H1 (cell line): ENCODE measurements around the gene PPP1R14C.

Experiments used
- BACH1 ChIP-seq: IDR thresholded peaks from 2 replicates; pipeline ENCODE4 v1.6.1; 2012; ENCODE audit warnings: low read length, improper control_type of control experiment
- CBX5 ChIP-seq: fragments of 300-800, 300-1000 bp; sonication (generic); IDR thresholded peaks from 2 replicates; pipeline ENCODE4 v1.7.1; 2016; ENCODE audit warnings: antibody characterized with exemption, low read length, low read depth
- CTCF ChIP-seq, 3 experiments: IDR thresholded peaks; 1 replicate in 2 of 3; 2 replicates in 1 of 3; pipeline versions ENCODE4 v1.5.1 to v1.6.1; 2011; ENCODE audit warnings: low read length in 3 of 3, mild to moderate bottlenecking in 3 of 3, inconsistent platforms in 2 of 3, low read depth in 1 of 3, moderate library complexity in 1 of 3; ENCODE audit not compliant: insufficient read depth in 1 of 3; ENCODE audit errors: control extremely low read depth in 1 of 3
- E2F6 ChIP-seq: IDR thresholded peaks from 2 replicates; pipeline ENCODE4 v1.6.1; 2012; ENCODE audit warnings: inconsistent platforms
- EP300 ChIP-seq, 2 experiments: IDR thresholded peaks; 1 replicate in 1 of 2; 2 replicates in 1 of 2; pipeline ENCODE4 v1.6.1; 2011 to 2012; ENCODE audit warnings: low read depth in 2 of 2, low read length in 2 of 2, mild to moderate bottlenecking in 2 of 2, borderline replicate concordance in 1 of 2, inconsistent platforms in 1 of 2, moderate library complexity in 1 of 2
- KDM1A ChIP-seq: fragments of 200-600, 300-600 bp; sonication (generic); IDR thresholded peaks from 2 replicates; pipeline ENCODE4 v1.7.1; 2016; ENCODE audit warnings: mild to moderate bottlenecking, low read length, borderline replicate concordance
- NRF1 ChIP-seq: IDR thresholded peaks from 2 replicates; pipeline ENCODE4 v1.6.1; 2011; ENCODE audit warnings: mild to moderate bottlenecking, low read depth, low read length, improper control_type of control experiment
- POLR2A ChIP-seq, 2 experiments: IDR thresholded peaks; 1 replicate in 1 of 2; 2 replicates in 1 of 2; pipeline ENCODE4 v1.6.1; 2011; ENCODE audit warnings: low read depth in 2 of 2, low read length in 2 of 2, mild to moderate bottlenecking in 2 of 2; ENCODE audit errors: control extremely low read depth in 1 of 2
- POLR2AphosphoS5 ChIP-seq: IDR thresholded peaks from 2 replicates; pipeline ENCODE4 v1.6.1; 2011; ENCODE audit warnings: low read depth, low read length
- RAD21 ChIP-seq, 2 experiments: IDR thresholded peaks in 1 of 2; conservative IDR thresholded peaks in 1 of 2; 2 replicates each; pipeline ENCODE4 v1.6.1; 2011; ENCODE audit warnings: low read depth in 2 of 2, low read length in 2 of 2, improper control_type of control experiment in 1 of 2, inconsistent platforms in 1 of 2, mild to moderate bottlenecking in 1 of 2, moderate library complexity in 1 of 2
- SP1 ChIP-seq: IDR thresholded peaks from 2 replicates; pipeline ENCODE4 v1.6.1; 2011; ENCODE audit warnings: low read depth, low read length
- TAF1 ChIP-seq: IDR thresholded peaks from 2 replicates; pipeline ENCODE4 v1.6.1; 2011; ENCODE audit warnings: mild to moderate bottlenecking, low read depth, low read length
- USF2 ChIP-seq: IDR thresholded peaks from 2 replicates; pipeline ENCODE4 v1.6.1; 2011; ENCODE audit warnings: low read length, improper control_type of control experiment

GRCh38 chr6:150191809-150192208 is 49.0 kb downstream of the PPP1R14C start:
- TF ChIP-seq USF2, result no peak
- TF ChIP-seq POLR2AphosphoS5, result no peak
- TF ChIP-seq POLR2A (IDR thresholded peaks at IDR 0.05; ENCODE audit: control extremely low read depth in 1 of 2, low read depth in 2 of 2, low read length in 2 of 2), result no peak
- TF ChIP-seq CTCF (IDR thresholded peaks at IDR 0.05; ENCODE audit: control extremely low read depth in 1 of 3, insufficient read depth in 1 of 3, low read depth in 1 of 3, low read length in 3 of 3), result no peak
- no peak for TF ChIP-seq BACH1
- no peak for TF ChIP-seq EP300 (IDR thresholded peaks at IDR 0.05; ENCODE audit: borderline replicate concordance in 1 of 2, low read depth in 2 of 2, low read length in 2 of 2)
- TF ChIP-seq NRF1, result no peak
- no peak for TF ChIP-seq KDM1A
- no peak for TF ChIP-seq SP1
- no peak for TF ChIP-seq RAD21 (IDR thresholded peaks at IDR 0.05 in 1 of 2, conservative IDR thresholded peaks at IDR 0.05 in 1 of 2; ENCODE audit: low read depth in 2 of 2, low read length in 2 of 2)
- TF ChIP-seq E2F6, result no peak
- no peak for TF ChIP-seq TAF1
- no peak for TF ChIP-seq CBX5
